Glutamatergic neuron (in vitro differentiated cells): ENCODE measurements around the gene TOR1AIP2. TPM values are rescaled to one million over a fixed set of nuclear protein-coding genes. Genes with fewer than 3 reads are reported as not detected.

ENCODE experiments used
- DNase-seq: peaks from one replicate; pipeline ENCODE4 v3.0.0; 2022
- H3K27ac Mint-ChIP-seq: one replicate; pipeline ENCODE4 v1.8.0; 2020; ENCODE audit warnings: mild to moderate bottlenecking, mixed read lengths, inconsistent platforms; ENCODE audit not compliant: unreplicated experiment
- H3K27me3 Mint-ChIP-seq: one replicate; pipeline ENCODE4 v1.8.0; 2020; ENCODE audit warnings: mild to moderate bottlenecking, moderate library complexity, mixed read lengths, inconsistent platforms; ENCODE audit not compliant: unreplicated experiment
- H3K36me3 Mint-ChIP-seq: one replicate; pipeline ENCODE4 v1.8.0; 2020; ENCODE audit warnings: mild to moderate bottlenecking, mixed read lengths, inconsistent platforms; ENCODE audit not compliant: unreplicated experiment
- H3K4me1 Mint-ChIP-seq: one replicate; pipeline ENCODE4 v1.8.0; 2020; ENCODE audit warnings: mild to moderate bottlenecking, low read depth, mixed read lengths, inconsistent platforms; ENCODE audit not compliant: unreplicated experiment
- H3K4me3 Mint-ChIP-seq: one replicate; pipeline ENCODE4 v1.8.0; 2020; ENCODE audit warnings: mild to moderate bottlenecking, mixed read lengths, inconsistent platforms; ENCODE audit not compliant: unreplicated experiment
- H3K9me3 Mint-ChIP-seq: one replicate; pipeline ENCODE4 v1.8.0; 2020; ENCODE audit warnings: mild to moderate bottlenecking, moderate library complexity, mixed read lengths, inconsistent platforms; ENCODE audit not compliant: unreplicated experiment
- total RNA-seq: library from RNA; stranded (reverse); fragmentation: NEBNext Ultra II Directional; extraction: Animal tissue kit (Norgen Biotek cat#: 25700); gene quantifications from one replicate; pipeline ENCODE4 v1.2.1, GENCODE V29; 2021; ENCODE audit not compliant: unreplicated experiment
- TF ChIP-seq, protein P1 (sequence below): fragments of 200-600 bp; sonication (generic); IDR thresholded peaks from one replicate; pipeline ENCODE4 v1.5.0; 2021; ENCODE audit not compliant: partially characterized antibody, unreplicated experiment

The TOR1AIP2 gene
- total RNA-seq, 1 donor from 2014 or later = 70.3 TPM

DNA sequence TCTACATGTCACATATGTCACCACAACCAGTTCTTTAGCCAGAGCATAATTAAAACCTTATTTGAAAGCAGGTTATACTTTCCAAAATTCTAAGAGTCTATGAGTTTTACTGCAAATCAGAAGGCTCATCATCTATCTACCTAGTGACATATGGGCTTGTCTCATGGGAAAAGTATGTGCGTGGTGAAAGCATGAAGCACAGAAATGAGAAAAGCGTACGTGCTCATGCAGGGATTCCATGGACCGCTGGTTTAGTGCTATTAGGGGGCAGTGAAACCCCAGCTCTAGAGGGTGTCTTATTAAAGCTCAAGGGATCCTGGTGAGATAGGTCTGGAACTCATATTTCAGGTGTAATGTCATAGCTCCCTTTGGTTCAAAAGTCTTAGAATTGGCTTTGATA lies 84.3 kb downstream of the TOR1AIP2 start:
- no peak for DNase-seq
- Mint-ChIP-seq H3K36me3 (peaks cover 4% of the 10 kb centered on the region), H3K27ac (no peak overlapping the region), H3K9me3 (peaks cover 2% of the 10 kb centered on the region), H3K27me3 (peaks cover 8% of the 10 kb centered on the region), H3K4me3 (no peak overlapping the region), H3K4me1 (peaks cover 4% of the 10 kb centered on the region)
- TF ChIP-seq, protein P1, sequence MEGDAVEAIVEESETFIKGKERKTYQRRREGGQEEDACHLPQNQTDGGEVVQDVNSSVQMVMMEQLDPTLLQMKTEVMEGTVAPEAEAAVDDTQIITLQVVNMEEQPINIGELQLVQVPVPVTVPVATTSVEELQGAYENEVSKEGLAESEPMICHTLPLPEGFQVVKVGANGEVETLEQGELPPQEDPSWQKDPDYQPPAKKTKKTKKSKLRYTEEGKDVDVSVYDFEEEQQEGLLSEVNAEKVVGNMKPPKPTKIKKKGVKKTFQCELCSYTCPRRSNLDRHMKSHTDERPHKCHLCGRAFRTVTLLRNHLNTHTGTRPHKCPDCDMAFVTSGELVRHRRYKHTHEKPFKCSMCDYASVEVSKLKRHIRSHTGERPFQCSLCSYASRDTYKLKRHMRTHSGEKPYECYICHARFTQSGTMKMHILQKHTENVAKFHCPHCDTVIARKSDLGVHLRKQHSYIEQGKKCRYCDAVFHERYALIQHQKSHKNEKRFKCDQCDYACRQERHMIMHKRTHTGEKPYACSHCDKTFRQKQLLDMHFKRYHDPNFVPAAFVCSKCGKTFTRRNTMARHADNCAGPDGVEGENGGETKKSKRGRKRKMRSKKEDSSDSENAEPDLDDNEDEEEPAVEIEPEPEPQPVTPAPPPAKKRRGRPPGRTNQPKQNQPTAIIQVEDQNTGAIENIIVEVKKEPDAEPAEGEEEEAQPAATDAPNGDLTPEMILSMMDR = no peak

Other genes with a start within 250 kb of the TOR1AIP2 start
- not detected for gene FAM163A, start 134.5 kb downstream of the TOR1AIP2 start, total RNA-seq
- 11.1 TPM for gene TOR1AIP1, start 4.5 kb upstream of the TOR1AIP2 start, total RNA-seq
- 36.6 TPM for gene CEP350, start 77.0 kb upstream of the TOR1AIP2 start, total RNA-seq